Activated CD4-positive, CD25-positive, alpha-beta regulatory T cell treated with anti-CD3 and anti-CD28 coated beads, Interleukin-2, amount 50 U/mL, for 24 hours (primary cell): ENCODE data around the gene MAN1A1.

Experiments
- ATAC-seq, 2 donors: fragments of 150-1000 bp; cut with Tn5 transposase; one replicate each; pipeline ENCODE4 v1.10.0; 2021; ENCODE audit warnings: mild to moderate bottlenecking in 1 of 2, moderate library complexity in 1 of 2

MAN1A1 gene

DNA sequence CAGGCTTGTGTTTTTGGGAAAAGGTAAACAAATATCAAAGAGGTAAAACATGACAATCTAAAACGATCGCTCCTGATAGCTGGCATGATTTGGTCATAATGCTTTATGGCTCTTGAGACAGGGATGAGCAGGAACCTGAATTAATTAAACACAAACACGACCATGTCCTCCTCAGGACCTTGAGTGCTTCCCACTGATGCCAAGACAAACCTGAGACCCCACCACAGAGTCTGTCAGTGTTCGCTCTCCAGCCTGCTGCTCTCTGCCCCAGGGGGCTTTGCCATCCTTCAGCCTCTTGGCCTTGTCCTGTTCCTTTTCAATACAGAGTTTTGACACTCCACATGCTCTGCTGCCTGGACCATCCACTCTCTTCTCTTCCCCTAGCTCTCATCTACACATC, 119.4 kb downstream of the MAN1A1 start:
- no peak for ATAC-seq

GRCh38 chr6:119227377-119227776, 122.2 kb downstream of the MAN1A1 start:
- no peak for ATAC-seq

DNA sequence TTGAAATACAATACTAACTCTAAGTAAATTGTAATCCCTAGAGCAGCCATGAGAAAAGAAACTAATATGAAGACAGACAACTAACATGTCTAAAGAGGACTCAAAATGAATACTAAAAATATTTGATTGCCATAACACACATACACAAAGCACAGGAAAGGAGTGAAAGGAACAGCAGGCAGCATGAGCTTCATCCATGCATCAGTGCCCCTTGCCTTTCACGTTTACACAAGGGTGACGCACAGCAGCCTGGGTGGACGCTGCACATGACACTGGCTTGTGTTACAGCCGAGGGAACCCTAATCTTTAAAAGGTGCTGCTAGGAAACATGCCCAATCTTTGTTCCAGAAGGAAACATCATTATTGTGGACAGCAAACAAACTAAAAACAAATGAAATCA, 123.5 kb downstream of the MAN1A1 start:
- ATAC-seq, result no peak

DNA sequence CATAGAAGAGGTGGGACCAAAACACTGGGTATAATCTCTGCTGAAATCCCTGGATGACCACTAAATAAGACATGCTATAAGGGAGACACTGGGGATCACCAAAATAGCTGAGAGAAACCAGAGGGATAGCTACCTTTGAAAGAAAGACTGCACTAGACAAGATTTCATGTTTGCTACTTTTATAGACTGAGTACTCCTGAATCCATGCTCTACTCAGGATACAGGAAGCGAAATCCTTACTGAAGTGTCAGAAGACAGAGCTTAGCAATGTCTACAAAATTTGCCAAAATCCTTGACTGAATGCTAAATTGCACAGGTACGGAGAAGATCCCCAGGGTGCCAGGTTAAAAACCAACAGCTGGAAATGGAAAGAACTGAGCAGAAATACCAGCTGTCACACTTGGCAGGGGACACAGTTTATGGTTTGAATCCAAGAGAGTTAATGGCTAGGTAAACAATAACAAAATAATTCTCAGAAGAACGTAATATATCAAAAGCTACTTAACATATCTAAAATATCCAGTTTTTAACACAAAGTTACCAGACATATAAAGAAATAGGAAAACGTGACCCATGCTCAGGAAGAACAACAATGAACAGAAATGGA, 125.4 kb downstream of the MAN1A1 start:
- no peak for ATAC-seq

GRCh38 chr6:119220452-119220851, 129.1 kb downstream of the MAN1A1 start:
- no peak for ATAC-seq

- no peak for ATAC-seq
Measured at GRCh38 chr6:119218548-119218947, 131.0 kb downstream of the MAN1A1 start.

- ATAC-seq, result no peak
Measured at GRCh38 chr6:119215885-119216590, 133.5 kb downstream of the MAN1A1 start.

GRCh38 chr6:119215309-119215708, 134.3 kb downstream of the MAN1A1 start:
- ATAC-seq, result no peak

DNA sequence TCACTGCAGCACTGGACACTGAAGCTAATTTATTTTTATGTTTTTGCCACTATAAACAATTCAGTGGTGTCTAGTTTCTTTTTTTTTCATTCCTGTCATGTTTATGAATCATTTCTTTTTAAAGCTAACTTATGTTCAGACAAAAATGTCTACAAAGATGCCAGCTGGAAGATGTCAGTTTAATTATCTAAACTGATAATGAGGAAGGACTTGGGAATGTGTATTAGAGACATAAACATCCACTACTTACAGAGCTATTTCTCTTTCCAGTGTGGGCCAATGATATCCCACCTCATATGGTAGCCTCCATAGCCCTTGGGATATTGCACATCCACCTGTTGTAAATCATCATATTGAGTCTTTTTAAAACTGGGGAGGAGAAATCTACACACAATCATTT, 139.0 kb downstream of the MAN1A1 start:
- no peak for ATAC-seq

DNA sequence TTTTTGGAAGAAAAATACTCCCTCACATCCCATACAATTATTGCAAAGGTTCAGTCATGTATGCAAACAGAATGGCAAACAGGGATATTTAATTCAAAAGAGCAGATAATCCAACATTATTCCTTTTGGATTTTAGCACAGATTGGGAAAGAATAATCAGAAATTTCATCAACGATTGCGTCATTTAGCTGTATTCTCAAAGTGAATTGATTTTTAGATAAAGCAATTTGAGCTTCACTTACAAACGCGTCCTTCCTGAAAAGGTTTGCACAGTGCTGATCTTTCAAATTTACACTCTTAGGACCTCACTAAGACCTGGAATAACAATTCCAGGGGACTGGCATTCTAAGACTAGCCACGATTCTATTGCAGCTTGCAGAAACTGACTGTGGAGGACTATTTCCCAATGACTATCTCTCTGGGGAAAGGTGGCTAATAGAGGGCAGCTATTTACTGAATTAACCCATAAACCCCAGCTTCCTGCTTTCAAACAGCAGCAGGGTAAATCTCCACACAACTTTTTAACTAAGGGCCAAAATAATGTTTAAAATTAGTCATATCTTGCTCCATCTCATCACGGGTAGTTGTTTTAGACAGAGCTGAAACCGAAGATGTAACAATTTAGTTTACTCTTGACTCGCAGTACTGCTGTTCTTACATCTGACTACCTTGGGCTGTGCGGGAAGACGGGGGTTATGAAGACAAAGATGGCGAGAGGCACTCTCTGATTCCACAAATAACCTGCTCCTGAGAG, 139.9 kb downstream of the MAN1A1 start:
- ATAC-seq, result no peak

- no peak for ATAC-seq
Measured at GRCh38 chr6:119207971-119208725, 141.4 kb downstream of the MAN1A1 start.

DNA sequence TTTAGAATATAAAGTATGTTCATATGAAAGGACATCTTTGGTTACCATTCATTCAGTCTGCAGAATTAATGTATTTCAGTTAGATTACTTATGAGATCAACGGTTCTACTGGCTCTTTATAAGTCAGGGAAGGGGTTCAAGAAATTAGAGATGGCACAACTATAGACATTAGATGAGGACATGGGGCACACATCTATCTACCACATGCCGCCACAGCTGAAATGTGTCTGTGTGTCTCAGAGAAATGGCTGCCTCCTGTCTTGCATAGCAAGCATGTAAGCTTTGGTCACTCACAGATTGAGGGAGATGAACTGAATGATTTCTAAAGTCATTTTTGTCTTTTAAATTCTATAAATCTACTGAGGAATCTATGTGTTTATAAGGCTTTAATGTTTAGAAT, 142.2 kb downstream of the MAN1A1 start:
- no peak for ATAC-seq

- no peak for ATAC-seq
Measured at GRCh38 chr6:119205911-119206618, 143.5 kb downstream of the MAN1A1 start.

GRCh38 chr6:119204719-119205118, 144.8 kb downstream of the MAN1A1 start:
- no peak for ATAC-seq

DNA sequence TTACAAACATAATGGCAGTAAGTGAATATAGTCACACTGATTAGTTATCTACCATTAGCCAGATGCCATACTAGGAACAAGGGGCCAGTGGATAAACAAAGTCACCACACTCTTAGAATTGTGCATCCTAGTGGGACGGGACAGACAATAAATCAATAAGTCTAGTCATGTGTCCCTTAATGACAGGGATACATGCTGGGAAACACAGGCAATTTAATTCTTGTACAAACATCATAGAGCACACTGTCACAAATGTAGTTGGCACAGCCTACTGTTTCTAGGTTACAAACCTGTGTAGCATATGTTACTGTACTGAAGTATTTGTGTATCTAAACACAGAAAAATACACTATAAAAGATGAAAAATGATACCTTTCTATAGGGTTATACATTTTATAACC, 148.1 kb downstream of the MAN1A1 start:
- no peak for ATAC-seq

- ATAC-seq, result no peak
Measured at GRCh38 chr6:119200512-119201175, 148.9 kb downstream of the MAN1A1 start.

DNA sequence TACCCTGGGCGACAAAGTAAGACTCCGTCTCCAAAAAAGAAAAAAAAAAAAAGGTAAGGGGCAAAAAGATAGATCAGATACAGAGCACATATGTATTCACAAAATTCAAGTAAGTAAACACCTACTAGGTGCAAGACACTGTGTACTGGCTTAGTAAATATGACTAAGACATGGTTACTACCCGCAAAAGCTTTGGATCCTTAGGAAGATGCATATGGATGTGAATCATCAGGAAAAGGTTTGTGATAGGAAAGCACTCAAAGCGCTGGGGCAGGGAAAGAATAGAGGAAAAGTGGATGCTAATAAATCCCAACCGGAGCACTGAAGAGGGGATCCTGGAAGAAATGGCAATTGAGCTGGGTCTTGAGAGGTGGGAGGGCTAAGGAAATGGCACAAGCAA, 152.3 kb downstream of the MAN1A1 start:
- no peak for ATAC-seq

- no peak for ATAC-seq
Measured at GRCh38 chr6:119196715-119197114, 152.8 kb downstream of the MAN1A1 start.

GRCh38 chr6:119195848-119196247, 153.7 kb downstream of the MAN1A1 start:
- ATAC-seq, result no peak

GRCh38 chr6:119195204-119195603, 154.4 kb downstream of the MAN1A1 start:
- no peak for ATAC-seq

GRCh38 chr6:119193707-119194106, 155.9 kb downstream of the MAN1A1 start:
- ATAC-seq, result no peak

DNA sequence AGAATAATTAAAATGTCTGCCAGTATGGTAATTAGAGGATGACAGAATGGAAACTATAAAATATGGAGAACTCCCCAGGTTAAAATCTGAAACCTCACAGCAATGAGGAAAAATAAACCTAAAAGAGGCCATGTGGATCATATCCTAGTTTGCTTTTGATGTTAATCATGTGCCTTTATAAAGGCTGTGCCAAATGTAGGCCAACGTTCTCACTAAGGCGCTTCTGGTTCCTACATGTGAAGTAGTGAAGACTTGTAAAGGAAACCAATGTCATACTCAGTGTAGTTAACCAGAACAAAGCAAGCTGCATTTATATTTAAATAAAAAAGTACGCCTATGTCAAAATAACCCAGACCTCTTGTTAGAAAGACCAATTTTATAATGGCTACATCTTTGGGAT, 157.4 kb downstream of the MAN1A1 start:
- ATAC-seq, result no peak
